ENCODE results near the gene MAP7D3. TPM values are rescaled to one million over a fixed set of nuclear protein-coding genes. Genes with fewer than 3 reads are reported as not detected.

The MAP7D3 gene
- total and polyA plus RNA-seq, 10 of the 15 experiments (the other 5 are each of a cell fraction or from before 2014, with no cell fraction given) = 9.1 to 24.0 (median 11.0) TPM

DNA sequence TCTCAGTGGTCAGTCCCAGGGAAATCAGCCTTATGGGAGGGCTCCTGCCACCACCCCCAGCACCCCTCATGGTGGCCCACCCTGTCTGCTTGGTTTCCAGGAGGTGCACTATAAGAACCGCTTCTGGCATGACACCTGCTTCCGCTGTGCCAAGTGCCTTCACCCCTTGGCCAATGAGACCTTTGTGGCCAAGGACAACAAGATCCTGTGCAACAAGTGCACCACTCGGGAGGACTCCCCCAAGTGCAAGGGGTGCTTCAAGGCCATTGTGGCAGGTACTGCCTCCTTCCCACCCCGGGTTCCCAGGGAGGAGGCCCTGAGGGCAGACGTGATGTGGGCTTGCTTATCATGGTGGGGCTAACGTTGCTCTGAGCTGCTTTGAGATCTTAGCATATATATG lies 44.3 kb downstream of the MAP7D3 start:
- no peaks in the 10 kb centered on the region for H3K4me1 ChIP-seq (ENCODE audit: control insufficient read depth, insufficient read depth, low read length)
- DNase-seq (ENCODE audit: low read depth, low spot score) (no peak), FAIRE-seq (no peak), ATAC-seq (no peak)
- no peak overlapping the region for H3K9ac ChIP-seq (ENCODE audit: control insufficient read depth, insufficient read depth, low read length)
- H3K4me2 ChIP-seq (ENCODE audit: control insufficient read depth, insufficient read depth) = no peak overlapping the region
- POLR2A ChIA-PET = no interaction called here
- no peaks in the 10 kb centered on the region for H3K79me2 ChIP-seq (ENCODE audit: control insufficient read depth, insufficient read depth, low read length)
- no TSS peak for BruUV-seq (replicated peaks)
- SMC1A ChIA-PET (ENCODE audit: uncharacterized antibody, unreplicated experiment) = no interaction called here
- no peaks in the 10 kb centered on the region for H3K27me3 ChIP-seq (replicated peaks in 1 of 2; ENCODE audit: control insufficient read depth in 2 of 2, insufficient read depth in 2 of 2, low read length in 1 of 2)
- H3K36me3 ChIP-seq (ENCODE audit: control insufficient read depth in 2 of 2, insufficient read depth in 2 of 2, low read length in 1 of 2) = no peaks in the 10 kb centered on the region
- H2AFZ ChIP-seq (ENCODE audit: control insufficient read depth, low read depth, low read length) = no peak overlapping the region
- H4K20me1 ChIP-seq (ENCODE audit: control insufficient read depth, insufficient read depth) = no peaks in the 10 kb centered on the region
- in situ Hi-C loops (cut with MboI) (no loop called here), intact Hi-C loops (cut with micrococcal nuclease; ENCODE audit: unreplicated experiment) (no loop called here)
- H3K27ac ChIP-seq (ENCODE audit: control insufficient read depth, insufficient read depth) = no peak overlapping the region
- no peak overlapping the region for H3K4me3 ChIP-seq
- RAD21 ChIA-PET (ENCODE audit: unreplicated experiment) = no interaction called here
- no peaks in the 10 kb centered on the region for H3K9me3 ChIP-seq (replicated peaks; ENCODE audit: control insufficient read depth, insufficient read depth, low read length)
- CTCF ChIA-PET = interaction anchor here (0.9 kb wide), 1 partner anchor 179 kb away, joined by 3 read pairs; no protein-coding TSS in a partner anchor
- no peak for TF ChIP-seq SIX5 (IDR thresholded peaks at IDR 0.05; ENCODE audit: low read depth, low read length, severe bottlenecking)
- TF ChIP-seq CBX3 (IDR thresholded peaks at IDR 0.05; ENCODE audit: borderline replicate concordance, low read depth) = no peak
- TF ChIP-seq RB1 (IDR thresholded peaks at IDR 0.05; ENCODE audit: borderline replicate concordance) = no peak
- TF ChIP-seq RUNX3 (IDR thresholded peaks at IDR 0.05; ENCODE audit: low read length) = no peak
- no peak for TF ChIP-seq NR2F1 (conservative IDR thresholded peaks at IDR 0.05)
- no peak for TF ChIP-seq MYB (IDR thresholded peaks at IDR 0.05; ENCODE audit: borderline replicate concordance, low read depth, low read length)
- WGBS (ENCODE audit: insufficient coverage, insufficient replicate concordance, low lambda C conversion rate, missing lambda C conversion rate) = 63% methylated on average over 6 of the region's 6 CpGs

DNA sequence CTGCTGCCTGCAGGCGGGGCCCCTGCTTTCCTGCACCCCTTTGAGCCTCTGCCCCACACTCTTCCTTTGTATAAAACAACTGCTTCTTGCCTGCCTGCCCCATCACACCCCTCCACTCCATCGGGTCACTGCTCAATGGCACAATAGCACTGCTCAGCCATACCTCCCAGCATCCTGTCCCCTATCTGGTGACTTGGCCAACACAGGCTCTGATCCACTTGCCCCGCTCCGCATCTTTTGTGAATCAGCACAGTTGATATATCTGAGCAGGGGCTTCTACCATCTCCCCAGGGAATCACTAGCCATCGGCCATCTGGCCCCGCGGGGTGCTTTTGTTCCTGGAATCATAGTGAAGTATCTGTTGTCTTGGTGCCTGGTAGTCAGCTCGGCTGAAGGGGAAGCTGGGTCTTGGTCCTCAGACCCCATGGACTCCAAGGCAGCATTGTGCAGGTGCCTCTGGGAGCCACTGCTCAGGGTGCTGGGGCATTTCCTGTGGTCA lies 45.3 kb downstream of the MAP7D3 start:
- no peak overlapping the region for H3K4me3 ChIP-seq
- FAIRE-seq (no peak), DNase-seq (ENCODE audit: low read depth, low spot score) (no peak), ATAC-seq (no peak)
- intact Hi-C loops (cut with micrococcal nuclease; ENCODE audit: unreplicated experiment) = no loop called here
- 60% methylated on average over 7 of the region's 8 CpGs for WGBS (ENCODE audit: insufficient coverage, insufficient replicate concordance, low lambda C conversion rate, missing lambda C conversion rate)
- H4K20me1 ChIP-seq (ENCODE audit: control insufficient read depth, insufficient read depth) = no peaks in the 10 kb centered on the region
- CTCF ChIA-PET = interaction anchor here (0.8 to 1.1 kb wide), 2 partner anchors 77 to 178 kb away, joined by 3 to 5 read pairs; no protein-coding TSS in a partner anchor
- SMC1A ChIA-PET (ENCODE audit: uncharacterized antibody, unreplicated experiment) = interaction anchor here (0.6 kb wide), 1 partner anchor 65 kb away, joined by 3 read pairs; no protein-coding TSS in a partner anchor
- RAD21 ChIA-PET (ENCODE audit: unreplicated experiment) = no interaction called here
- TF ChIP-seq STAT3 (IDR thresholded peaks at IDR 0.05; ENCODE audit: low read depth, low read length) (no peak), CBX5 (IDR thresholded peaks at IDR 0.05; ENCODE audit: low read depth) (no peak), SUZ12 (IDR thresholded peaks at IDR 0.05; ENCODE audit: unreplicated experiment) (no peak), MYB (IDR thresholded peaks at IDR 0.05; ENCODE audit: borderline replicate concordance, low read depth, low read length) (no peak), ZNF24 (IDR thresholded peaks at IDR 0.05) (no peak), TCF12 (IDR thresholded peaks at IDR 0.05; ENCODE audit: low read depth, low read length) (no peak), SIN3A (IDR thresholded peaks at IDR 0.05; ENCODE audit: low read depth, low read length) (no peak), EP300 (IDR thresholded peaks at IDR 0.05; ENCODE audit: borderline replicate concordance in 1 of 2, control insufficient read depth in 1 of 2, low read depth in 2 of 2, low read length in 2 of 2) (no peak)
- TF ChIP-seq, protein P1, sequence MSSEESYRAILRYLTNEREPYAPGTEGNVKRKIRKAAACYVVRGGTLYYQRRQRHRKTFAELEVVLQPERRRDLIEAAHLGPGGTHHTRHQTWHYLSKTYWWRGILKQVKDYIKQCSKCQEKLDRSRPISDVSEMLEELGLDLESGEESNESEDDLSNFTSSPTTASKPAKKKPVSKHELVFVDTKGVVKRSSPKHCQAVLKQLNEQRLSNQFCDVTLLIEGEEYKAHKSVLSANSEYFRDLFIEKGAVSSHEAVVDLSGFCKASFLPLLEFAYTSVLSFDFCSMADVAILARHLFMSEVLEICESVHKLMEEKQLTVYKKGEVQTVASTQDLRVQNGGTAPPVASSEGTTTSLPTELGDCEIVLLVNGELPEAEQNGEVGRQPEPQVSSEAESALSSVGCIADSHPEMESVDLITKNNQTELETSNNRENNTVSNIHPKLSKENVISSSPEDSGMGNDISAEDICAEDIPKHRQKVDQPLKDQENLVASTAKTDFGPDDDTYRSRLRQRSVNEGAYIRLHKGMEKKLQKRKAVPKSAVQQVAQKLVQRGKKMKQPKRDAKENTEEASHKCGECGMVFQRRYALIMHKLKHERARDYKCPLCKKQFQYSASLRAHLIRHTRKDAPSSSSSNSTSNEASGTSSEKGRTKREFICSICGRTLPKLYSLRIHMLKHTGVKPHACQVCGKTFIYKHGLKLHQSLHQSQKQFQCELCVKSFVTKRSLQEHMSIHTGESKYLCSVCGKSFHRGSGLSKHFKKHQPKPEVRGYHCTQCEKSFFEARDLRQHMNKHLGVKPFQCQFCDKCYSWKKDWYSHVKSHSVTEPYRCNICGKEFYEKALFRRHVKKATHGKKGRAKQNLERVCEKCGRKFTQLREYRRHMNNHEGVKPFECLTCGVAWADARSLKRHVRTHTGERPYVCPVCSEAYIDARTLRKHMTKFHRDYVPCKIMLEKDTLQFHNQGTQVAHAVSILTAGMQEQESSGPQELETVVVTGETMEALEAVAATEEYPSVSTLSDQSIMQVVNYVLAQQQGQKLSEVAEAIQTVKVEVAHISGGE (CRISPR knock-in tag; IDR thresholded peaks at IDR 0.05) = no peak
- no peak overlapping the region for H3K27ac ChIP-seq (ENCODE audit: control insufficient read depth, insufficient read depth)
- in situ Hi-C loops (cut with MboI) = no loop called here
- POLR2A ChIA-PET = no interaction called here
- no peak overlapping the region for H3K4me2 ChIP-seq (ENCODE audit: control insufficient read depth, insufficient read depth)
- no peaks in the 10 kb centered on the region; a peak in 1 of 4 replicates for H3K27me3 ChIP-seq (replicated peaks in 1 of 2; ENCODE audit: control insufficient read depth in 2 of 2, insufficient read depth in 2 of 2, low read length in 1 of 2)
- H3K4me1 ChIP-seq (ENCODE audit: control insufficient read depth, insufficient read depth, low read length) = no peaks in the 10 kb centered on the region
- no peaks in the 10 kb centered on the region for H3K36me3 ChIP-seq (ENCODE audit: control insufficient read depth in 2 of 2, insufficient read depth in 2 of 2, low read length in 1 of 2)
- no peaks in the 10 kb centered on the region for H3K79me2 ChIP-seq (ENCODE audit: control insufficient read depth, insufficient read depth, low read length)
- no TSS peak for BruUV-seq (replicated peaks)
- no peak overlapping the region for H3K9ac ChIP-seq (ENCODE audit: control insufficient read depth, insufficient read depth, low read length)
- no peaks in the 10 kb centered on the region for H3K9me3 ChIP-seq (replicated peaks; ENCODE audit: control insufficient read depth, insufficient read depth, low read length)
- no peak overlapping the region for H2AFZ ChIP-seq (ENCODE audit: control insufficient read depth, low read depth, low read length)

Data from GM12878 (cell line).